Measurements from ENCODE around the gene ACBD4. TPM values are rescaled to one million over a fixed set of nuclear protein-coding genes. Genes with fewer than 3 reads are reported as not detected.
A peak's percentile ranks its signal among the peaks of the same experiment; 100 is the strongest.

The ACBD4 gene
- total RNA-seq, 1 donor from 2014 or later, result 6.8 TPM

DNA sequence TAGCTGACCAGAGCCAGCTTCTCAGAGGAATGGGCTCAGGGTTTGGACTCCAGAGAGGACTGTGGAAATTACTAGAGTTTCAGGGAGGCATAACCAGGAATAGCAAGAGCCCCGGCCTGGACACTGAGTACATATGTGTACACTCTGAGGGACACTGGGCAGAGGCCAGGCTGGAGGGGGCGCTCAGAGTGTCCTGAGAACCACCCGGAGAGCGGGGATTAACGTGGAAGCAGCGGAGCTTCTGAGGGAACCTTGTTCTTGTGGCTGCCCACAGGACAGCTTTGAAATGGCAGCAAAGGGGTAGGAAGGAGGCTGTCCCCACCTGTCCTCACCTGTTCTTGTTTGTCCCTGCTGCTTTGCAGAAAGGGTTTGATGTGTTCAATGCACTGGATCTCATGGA is 31.0 kb upstream of the ACBD4 start:
- Mint-ChIP-seq H3K27ac (no peak overlapping the region), H3K4me3 (no peak overlapping the region), H3K4me1 (no peaks in the 10 kb centered on the region), H3K36me3 (peaks cover 34% of the 10 kb centered on the region), H3K27me3 (ENCODE audit: insufficient read depth, low read depth) (peaks cover 2% of the 10 kb centered on the region), H3K9me3 (no peaks in the 10 kb centered on the region)
- Histone ChIP-seq H3K4me1 (no peaks in the 10 kb centered on the region), H3K27ac (no peak overlapping the region), H3F3A (ENCODE audit: low read depth) (no peaks in the 10 kb centered on the region), H3K4me2 (no peak overlapping the region), H3K9ac (no peak overlapping the region), H3K27me3 (no peaks in the 10 kb centered on the region), H3K36me3 (no peaks in the 10 kb centered on the region), H2AFZ (replicated peaks) (no peak overlapping the region), H4K20me1 (ENCODE audit: low read depth) (no peaks in the 10 kb centered on the region), H3K4me3 (no peak overlapping the region), H3K79me2 (ENCODE audit: low read depth) (no peaks in the 10 kb centered on the region), H3K9me3 (ENCODE audit: low read depth) (no peaks in the 10 kb centered on the region)
- no peak for TF ChIP-seq EZH2 (IDR thresholded peaks at IDR 0.05)
- no peak for TF ChIP-seq CTCF (IDR thresholded peaks at IDR 0.05)
- TF ChIP-seq EZH2phosphoT487 (IDR thresholded peaks at IDR 0.05), result no peak
- DNase-seq (ENCODE audit: low spot score), result peak; percentile 0

- no peaks in the 10 kb centered on the region for H3K4me1 Mint-ChIP-seq
- Histone ChIP-seq H3K36me3 (no peaks in the 10 kb centered on the region), H3K27me3 (no peaks in the 10 kb centered on the region), H3K79me2 (ENCODE audit: low read depth) (no peaks in the 10 kb centered on the region), H3K4me3 (no peak overlapping the region), H3K9me3 (ENCODE audit: low read depth) (no peaks in the 10 kb centered on the region), H3K27ac (no peak overlapping the region), H4K20me1 (ENCODE audit: low read depth) (no peaks in the 10 kb centered on the region), H2AFZ (replicated peaks) (no peak overlapping the region), H3K4me1 (no peaks in the 10 kb centered on the region), H3F3A (ENCODE audit: low read depth) (no peaks in the 10 kb centered on the region), H3K4me2 (no peak overlapping the region), H3K9ac (no peak overlapping the region)
- peaks cover 2% of the 10 kb centered on the region for H3K27me3 Mint-ChIP-seq (ENCODE audit: insufficient read depth, low read depth)
- DNase-seq (ENCODE audit: low spot score), result no peak
- H3K36me3 Mint-ChIP-seq, result peaks cover 34% of the 10 kb centered on the region
- no peak overlapping the region for H3K27ac Mint-ChIP-seq
- H3K9me3 Mint-ChIP-seq, result no peaks in the 10 kb centered on the region
- H3K4me3 Mint-ChIP-seq, result no peak overlapping the region
- no peak for TF ChIP-seq CTCF (IDR thresholded peaks at IDR 0.05)
- TF ChIP-seq EZH2phosphoT487 (IDR thresholded peaks at IDR 0.05), result no peak
- TF ChIP-seq EZH2 (IDR thresholded peaks at IDR 0.05), result no peak
Observed at GRCh38 chr17:45104907-45105624, 30.4 kb upstream of the ACBD4 start.

- Histone ChIP-seq H3F3A (ENCODE audit: low read depth) (peaks cover 7% of the 10 kb centered on the region), H3K9ac (no peak overlapping the region), H3K36me3 (no peaks in the 10 kb centered on the region), H3K4me2 (no peak overlapping the region), H4K20me1 (ENCODE audit: low read depth) (peaks cover 6% of the 10 kb centered on the region), H3K27me3 (no peaks in the 10 kb centered on the region), H3K4me3 (no peak overlapping the region), H2AFZ (replicated peaks) (no peak overlapping the region), H3K9me3 (ENCODE audit: low read depth) (no peaks in the 10 kb centered on the region), H3K79me2 (ENCODE audit: low read depth) (no peaks in the 10 kb centered on the region), H3K27ac (no peak overlapping the region), H3K4me1 (no peaks in the 10 kb centered on the region)
- peaks cover 34% of the 10 kb centered on the region for H3K36me3 Mint-ChIP-seq
- H3K9me3 Mint-ChIP-seq, result no peaks in the 10 kb centered on the region
- H3K27me3 Mint-ChIP-seq (ENCODE audit: insufficient read depth, low read depth), result peaks cover 2% of the 10 kb centered on the region
- no peak overlapping the region for H3K27ac Mint-ChIP-seq
- TF ChIP-seq CTCF (IDR thresholded peaks at IDR 0.05) (no peak), EZH2 (IDR thresholded peaks at IDR 0.05) (no peak), EZH2phosphoT487 (IDR thresholded peaks at IDR 0.05) (no peak)
- DNase-seq (ENCODE audit: low spot score), result no peak
- no peak overlapping the region for H3K4me3 Mint-ChIP-seq
- peaks cover 2% of the 10 kb centered on the region for H3K4me1 Mint-ChIP-seq
Observed at GRCh38 chr17:45106096-45106495, 29.4 kb upstream of the ACBD4 start.
